ENCODE measurements around the gene CDH23. TPM values are rescaled to one million over a fixed set of nuclear protein-coding genes. Genes with fewer than 3 reads are reported as not detected.

CDH23 gene
- total RNA-seq, 1 donor = 0.36 TPM

- Histone ChIP-seq H3K27ac (ENCODE audit: low read depth, low read length) (no peak overlapping the region), H3K4me1 (ENCODE audit: insufficient read depth, low read length) (peaks cover 9% of the 10 kb centered on the region), H3K36me3 (ENCODE audit: insufficient read depth, low read length) (no peaks in the 10 kb centered on the region), H4K20me1 (ENCODE audit: insufficient read depth, low read length) (no peaks in the 10 kb centered on the region), H3K4me3 (ENCODE audit: insufficient read depth, low read length) (no peak overlapping the region), H2AFZ (ENCODE audit: low read length) (no peak overlapping the region), H3K9me3 (ENCODE audit: low read depth, low read length) (no peaks in the 10 kb centered on the region), H3K4me2 (ENCODE audit: insufficient read depth, low read length) (no peak overlapping the region), H3K27me3 (ENCODE audit: insufficient read depth, low read length) (peaks cover 3% of the 10 kb centered on the region), H3K79me2 (ENCODE audit: insufficient read depth, low read length) (no peaks in the 10 kb centered on the region)
- no peak for TF ChIP-seq CTCF (IDR thresholded peaks at IDR 0.05; ENCODE audit: extremely low read depth, low read depth, low read length)
- DNase-seq (ENCODE audit: insufficient read length, low spot score, missing footprints) = no peak
These were observed 208.7 kb downstream of the CDH23 start for GRCh38 chr10:71605263-71605962.

GRCh38 chr10:71606257-71607081 lies 209.7 kb downstream of the CDH23 start:
- TF ChIP-seq CTCF (IDR thresholded peaks at IDR 0.05; ENCODE audit: extremely low read depth, low read depth, low read length) = no peak
- Histone ChIP-seq H3K9me3 (ENCODE audit: low read depth, low read length) (no peaks in the 10 kb centered on the region), H3K4me1 (ENCODE audit: insufficient read depth, low read length) (no peaks in the 10 kb centered on the region), H4K20me1 (ENCODE audit: insufficient read depth, low read length) (no peaks in the 10 kb centered on the region), H3K4me2 (ENCODE audit: insufficient read depth, low read length) (no peak overlapping the region), H3K27me3 (ENCODE audit: insufficient read depth, low read length) (peaks cover 8% of the 10 kb centered on the region), H3K27ac (ENCODE audit: low read depth, low read length) (no peak overlapping the region), H3K36me3 (ENCODE audit: insufficient read depth, low read length) (no peaks in the 10 kb centered on the region), H2AFZ (ENCODE audit: low read length) (no peak overlapping the region), H3K79me2 (ENCODE audit: insufficient read depth, low read length) (no peaks in the 10 kb centered on the region), H3K4me3 (ENCODE audit: insufficient read depth, low read length) (no peak overlapping the region)
- no peak for DNase-seq (ENCODE audit: insufficient read length, low spot score, missing footprints)

- TF ChIP-seq CTCF (IDR thresholded peaks at IDR 0.05; ENCODE audit: extremely low read depth, low read depth, low read length) = no peak
- no peak overlapping the region for H2AFZ ChIP-seq (ENCODE audit: low read length)
- no peaks in the 10 kb centered on the region for H4K20me1 ChIP-seq (ENCODE audit: insufficient read depth, low read length)
- H3K4me3 ChIP-seq (ENCODE audit: insufficient read depth, low read length) = no peak overlapping the region
- H3K79me2 ChIP-seq (ENCODE audit: insufficient read depth, low read length) = no peaks in the 10 kb centered on the region
- H3K4me2 ChIP-seq (ENCODE audit: insufficient read depth, low read length) = no peak overlapping the region
- H3K4me1 ChIP-seq (ENCODE audit: insufficient read depth, low read length) = no peaks in the 10 kb centered on the region
- H3K27me3 ChIP-seq (ENCODE audit: insufficient read depth, low read length) = peaks cover 14% of the 10 kb centered on the region
- H3K27ac ChIP-seq (ENCODE audit: low read depth, low read length) = no peak overlapping the region
- no peaks in the 10 kb centered on the region for H3K9me3 ChIP-seq (ENCODE audit: low read depth, low read length)
- no peak for DNase-seq (ENCODE audit: insufficient read length, low spot score, missing footprints)
- H3K36me3 ChIP-seq (ENCODE audit: insufficient read depth, low read length) = no peaks in the 10 kb centered on the region
These were observed 210.3 kb downstream of the CDH23 start for GRCh38 chr10:71607082-71607443.
